8988T (cell line): Measurements from ENCODE around the gene ZNF747.

Experiments used
- DNase-seq: peaks from one replicate; pipeline ENCODE4 v3.0.0; 2011

Gene ZNF747

DNA sequence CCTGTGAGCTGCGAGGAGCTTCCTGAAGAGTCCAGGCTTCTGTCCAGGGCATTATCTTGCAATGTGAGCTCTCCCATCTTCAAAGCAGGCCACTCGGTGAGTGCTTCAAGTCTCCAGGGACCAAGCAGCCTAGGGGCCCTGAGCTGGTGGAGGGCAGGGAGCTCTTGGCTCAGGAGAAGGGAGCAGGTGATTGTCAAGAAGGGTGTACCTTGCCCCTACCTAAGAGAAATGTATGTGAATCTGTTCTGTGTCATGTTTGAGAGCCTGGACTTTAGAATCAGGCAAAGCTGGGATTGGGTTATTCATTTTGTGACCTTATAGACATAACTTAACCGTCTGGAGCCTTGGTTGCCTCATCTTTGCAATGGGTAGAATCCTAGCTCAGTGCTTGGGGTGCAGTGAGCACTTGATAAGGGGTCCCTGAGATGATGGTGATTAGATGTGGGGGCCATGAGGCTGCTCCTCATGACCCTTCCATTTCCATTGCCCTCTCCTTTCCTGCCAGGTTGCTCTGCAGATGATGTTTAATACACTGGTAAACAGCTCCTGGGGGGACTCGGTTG is 24.2 kb downstream of the ZNF747 start:
- no peak for DNase-seq

DNA sequence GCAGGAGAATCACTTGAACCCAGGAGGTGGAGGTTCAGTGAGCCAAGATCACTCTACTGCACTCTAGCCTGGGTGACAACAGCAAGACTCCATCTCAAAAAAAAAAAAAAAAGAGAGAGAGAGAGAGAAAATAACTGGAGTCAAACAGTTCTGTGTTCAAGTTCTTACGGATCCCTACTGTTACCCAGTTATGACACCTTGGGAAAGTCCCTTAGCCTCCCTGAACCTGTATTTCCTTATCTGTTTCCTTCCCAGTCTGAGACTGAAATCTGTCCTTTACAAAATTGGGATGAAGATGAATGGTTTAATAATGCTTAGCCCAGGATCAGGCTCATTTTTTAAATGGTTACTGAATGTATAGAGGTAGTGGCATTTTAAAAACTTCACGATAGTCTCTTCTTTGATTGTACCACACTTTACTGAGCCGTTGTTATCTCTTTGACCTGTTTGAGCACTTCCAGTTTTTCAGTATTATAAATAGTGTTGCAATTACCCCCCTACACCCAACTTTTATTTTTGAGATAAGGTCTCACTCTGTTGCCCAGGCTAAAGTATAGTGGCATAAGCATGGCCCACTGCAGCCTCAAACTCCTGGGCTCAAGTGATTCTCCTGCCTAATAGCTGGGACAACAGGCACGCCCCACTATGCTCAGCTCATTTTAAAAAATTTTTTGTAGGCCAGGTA is 25.4 kb downstream of the ZNF747 start:
- no peak for DNase-seq

- no peak for DNase-seq
Observed at GRCh38 chr16:30503403-30504296, 31.0 kb downstream of the ZNF747 start.

GRCh38 chr16:30499284-30499683 is 35.4 kb downstream of the ZNF747 start:
- no peak for DNase-seq

DNA sequence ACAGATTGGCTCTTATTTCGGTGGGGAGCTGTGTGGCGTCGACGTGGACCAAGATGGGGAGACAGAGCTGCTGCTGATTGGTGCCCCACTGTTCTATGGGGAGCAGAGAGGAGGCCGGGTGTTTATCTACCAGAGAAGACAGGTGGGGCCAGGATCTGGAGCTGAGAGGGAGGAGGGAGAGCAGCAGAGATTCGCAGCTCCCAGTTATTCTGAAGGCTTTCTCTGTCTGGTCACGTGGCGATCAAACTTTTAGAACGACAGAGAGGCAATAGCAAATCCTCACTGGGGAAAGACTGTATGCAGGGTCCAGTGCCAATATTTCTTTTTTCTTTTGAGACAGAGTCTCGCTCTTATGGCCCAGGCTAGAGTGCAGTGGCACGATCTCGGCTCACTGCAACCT is 39.9 kb downstream of the ZNF747 start:
- DNase-seq: no peak

DNA sequence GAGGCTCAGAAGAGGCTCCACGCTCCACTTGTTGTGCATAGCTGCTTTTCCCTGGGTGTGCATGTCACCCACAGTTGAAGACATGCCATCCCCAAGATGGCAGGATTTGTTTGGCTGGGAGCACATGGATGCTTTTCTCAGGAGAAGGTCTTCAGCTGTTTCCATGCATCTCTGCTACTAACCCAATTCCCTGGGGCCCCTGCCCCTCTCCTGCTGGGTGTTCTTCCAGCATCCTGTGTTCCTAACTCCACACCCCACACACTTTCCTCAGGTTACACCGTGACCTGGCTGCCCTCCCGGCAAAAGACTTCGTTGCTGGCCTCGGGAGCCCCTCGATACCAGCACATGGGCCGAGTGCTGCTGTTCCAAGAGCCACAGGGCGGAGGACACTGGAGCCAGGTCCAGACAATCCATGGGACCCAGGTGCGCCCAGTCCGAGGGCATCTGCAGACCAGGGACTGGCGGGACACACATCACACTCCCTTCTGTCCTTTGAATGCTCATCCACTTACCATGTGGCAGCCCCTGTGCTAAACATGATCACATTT is 40.6 kb downstream of the ZNF747 start:
- no peak for DNase-seq

GRCh38 chr16:30491744-30492308 is 42.8 kb downstream of the ZNF747 start:
- no peak for DNase-seq

- DNase-seq: no peak
Observed at GRCh38 chr16:30491229-30491628, 43.4 kb downstream of the ZNF747 start.

DNA sequence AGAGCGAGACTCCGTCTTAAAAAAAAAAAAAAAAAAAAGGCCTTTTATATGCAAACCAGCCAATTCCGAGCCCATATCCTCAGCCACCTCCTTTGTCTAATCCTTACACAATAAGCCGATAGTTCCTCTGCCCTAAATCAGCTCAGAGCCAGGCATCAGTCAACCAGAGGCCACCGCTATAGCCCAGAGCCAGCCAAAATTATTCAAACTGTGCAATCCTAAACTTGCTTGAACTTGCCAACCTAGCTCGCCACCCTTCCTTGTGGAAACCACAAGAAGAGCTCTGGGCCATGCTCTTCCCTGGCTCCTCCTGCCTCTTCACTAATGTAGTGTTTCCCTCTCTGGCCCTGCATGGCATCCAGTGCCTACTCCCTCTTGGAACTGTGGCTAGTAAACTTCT is 44.4 kb downstream of the ZNF747 start:
- no peak for DNase-seq

- no peak for DNase-seq
Observed at GRCh38 chr16:30488764-30489605, 45.7 kb downstream of the ZNF747 start.

DNA sequence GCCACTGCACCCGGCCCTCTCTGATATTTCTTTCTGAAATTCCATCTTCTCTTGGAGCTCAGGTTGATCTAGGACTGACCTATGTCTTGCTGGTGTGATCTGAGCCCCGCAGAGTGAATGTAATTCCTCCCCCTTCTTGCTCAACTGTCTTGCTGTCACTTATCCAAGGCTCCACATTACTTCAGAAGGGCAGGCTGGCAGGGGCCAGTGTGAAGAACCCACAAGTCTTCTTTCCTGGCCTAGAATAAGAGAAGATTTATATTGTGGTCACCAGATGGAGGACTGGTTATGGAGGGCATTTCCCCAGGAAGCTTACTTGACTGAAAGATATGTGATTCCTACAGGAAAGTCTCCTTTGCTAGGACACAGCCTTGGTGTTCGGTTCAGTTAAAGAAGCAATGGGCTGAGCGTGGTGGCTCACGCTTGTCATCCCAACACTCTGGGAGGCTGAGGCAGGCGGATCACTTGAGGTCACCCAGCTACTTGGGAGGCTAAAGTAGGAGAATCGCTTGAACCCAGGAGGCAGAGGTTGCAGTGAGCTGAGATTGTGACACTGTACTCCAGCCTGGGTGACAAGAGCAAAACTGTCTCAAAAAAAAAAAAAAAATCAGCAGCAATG is 48.7 kb downstream of the ZNF747 start:
- DNase-seq: no peak

DNA sequence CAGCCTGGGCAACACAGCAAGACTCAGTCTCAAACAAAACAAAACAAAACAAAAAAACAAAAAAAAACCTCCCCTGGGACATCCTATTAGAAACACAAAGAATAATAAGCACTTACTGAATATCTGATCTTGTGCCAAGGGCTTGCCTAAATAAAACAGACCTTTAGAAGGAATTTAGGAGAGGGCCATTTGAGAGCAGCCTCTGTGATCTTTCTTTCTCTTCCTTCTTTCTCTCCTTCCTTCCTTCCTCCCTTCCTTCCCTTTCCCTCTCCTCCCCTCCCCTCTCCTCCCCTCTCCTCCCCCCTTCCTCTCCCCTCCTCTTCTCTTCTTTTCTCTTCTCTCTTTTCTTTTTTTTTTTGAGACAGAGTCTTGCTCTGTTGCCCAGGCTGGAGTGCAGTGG is 49.8 kb downstream of the ZNF747 start:
- no peak for DNase-seq

- DNase-seq: no peak
Observed at GRCh38 chr16:30482366-30482765, 52.3 kb downstream of the ZNF747 start.

GRCh38 chr16:30481381-30481780 is 53.3 kb downstream of the ZNF747 start:
- DNase-seq: no peak
